ENCODE data around the gene FMN1.

DNA sequence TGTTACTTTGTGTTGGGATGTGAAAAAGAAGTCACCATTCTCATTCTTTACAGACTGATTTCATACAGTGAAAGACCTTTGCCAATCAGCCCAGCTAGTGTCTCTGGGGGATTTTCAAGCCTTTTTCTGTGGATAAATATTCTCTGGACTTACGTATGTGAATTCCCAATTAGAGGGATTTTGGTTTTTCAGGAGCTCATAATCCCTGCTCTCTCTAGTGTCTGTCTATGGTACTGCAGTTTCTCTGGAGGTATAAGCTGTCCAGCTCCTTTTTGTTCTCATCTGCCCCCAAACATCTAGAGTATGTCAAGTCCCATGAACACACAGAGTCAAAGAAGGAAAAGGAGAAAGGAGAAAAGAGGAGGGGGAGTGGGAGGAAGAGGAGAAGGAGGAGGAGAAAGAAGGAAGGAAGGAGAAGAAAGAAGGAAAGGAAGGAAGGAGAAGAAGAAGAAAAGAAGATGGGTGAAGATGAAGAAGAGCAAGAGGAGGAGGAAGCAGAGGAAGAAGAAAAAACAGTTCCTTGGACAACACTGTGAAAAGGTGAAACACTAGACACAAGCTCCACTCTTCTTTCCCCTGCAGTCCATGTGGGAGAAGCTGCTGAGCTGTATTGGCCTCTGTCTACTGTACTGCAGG, 258.1 kb downstream of the FMN1 start:
- TF ChIP-seq SUZ12 (IDR thresholded peaks at IDR 0.05) (no peak), ARNT (IDR thresholded peaks at IDR 0.05) (no peak), TARDBP (IDR thresholded peaks at IDR 0.05) (no peak), FOXA1 (IDR thresholded peaks at IDR 0.05) (no peak), SP1 (IDR thresholded peaks at IDR 0.05) (no peak), NFRKB (IDR thresholded peaks at IDR 0.05) (no peak), ZNF384 (IDR thresholded peaks at IDR 0.05) (no peak), ELF4 (IDR thresholded peaks at IDR 0.05) (no peak), FOXM1 (IDR thresholded peaks at IDR 0.05; ENCODE audit: borderline replicate concordance) (no peak), FOXK2 (IDR thresholded peaks at IDR 0.05) (no peak), BHLHE40 (IDR thresholded peaks at IDR 0.05; ENCODE audit: borderline replicate concordance) (no peak), L3MBTL2 (conservative IDR thresholded peaks at IDR 0.05) (no peak), HDGF (IDR thresholded peaks at IDR 0.05; ENCODE audit: borderline replicate concordance) (no peak)

Data from HEK293T (cell line).